H1 (cell line): ENCODE data around the gene LRRC32. TPM values are rescaled to one million over a fixed set of nuclear protein-coding genes. Genes with fewer than 3 reads are reported as not detected.

ENCODE experiments used
- CTCF ChIA-PET: fragments of 300-600 bp; sonication (Branson Sonifier 250); formaldehyde crosslinking; loops from one replicate; lab custom pipeline; 2021; ENCODE audit not compliant: partially characterized antibody; lab: Charles Lee
- POLR2A ChIA-PET: fragments of 300-600 bp; sonication (Branson Sonifier 250); formaldehyde crosslinking; loops from one replicate; lab custom pipeline; 2021; ENCODE audit warnings: inconsistent platforms; ENCODE audit not compliant: partially characterized antibody; lab: Charles Lee
- DNase-seq, 2 experiments: peaks; one replicate each; pipeline versions ENCODE4 v3.0.0 to v3.0.0-alpha.2; 2010 to 2022; ENCODE audit warnings: low spot score in 2 of 2, low read depth in 1 of 2, mixed read lengths in 1 of 2
- FAIRE-seq: peaks from 2 replicates; lab custom pipeline; 2011; peaks lifted over from hg19 to GRCh38; lab: Jason Lieb, UNC
- H2AFZ ChIP-seq: 2 replicates; pipeline ENCODE4 v1.8.1; 2012; ENCODE audit warnings: low read length, inconsistent platforms
- H2AK5ac ChIP-seq: 2 replicates; pipeline ENCODE4 v1.6.1; 2013; ENCODE audit warnings: low read depth, low read length
- H2BK120ac ChIP-seq: replicated peaks from 2 replicates; pipeline ENCODE3; 2013; ENCODE audit warnings: low read depth, low read length, inconsistent platforms
- H2BK12ac ChIP-seq: 2 replicates; pipeline ENCODE4 v1.6.1; 2013; ENCODE audit warnings: low read depth, low read length
- H2BK15ac ChIP-seq: 2 replicates; pipeline ENCODE4 v1.6.1; 2013; ENCODE audit warnings: low read length
- H2BK20ac ChIP-seq: 2 replicates; pipeline ENCODE4 v1.6.1; 2013; ENCODE audit warnings: low read length
- H2BK5ac ChIP-seq: 2 replicates; pipeline ENCODE4 v1.6.1; 2013; ENCODE audit warnings: low read depth, low read length
- H3K14ac ChIP-seq: 2 replicates; pipeline ENCODE4 v1.6.1; 2013; ENCODE audit warnings: inconsistent platforms; ENCODE audit not compliant: insufficient read length
- H3K18ac ChIP-seq: 2 replicates; pipeline ENCODE4 v1.6.1; 2013; ENCODE audit warnings: low read length; ENCODE audit errors: extremely low read depth
- H3K23ac ChIP-seq: 2 replicates; pipeline ENCODE4 v1.6.1; 2013; ENCODE audit warnings: inconsistent platforms; ENCODE audit not compliant: insufficient read length
- H3K23me2 ChIP-seq: 2 replicates; pipeline ENCODE4 v1.6.1; 2013; ENCODE audit warnings: low read depth, low read length
- H3K27ac ChIP-seq: 2 replicates; pipeline ENCODE4 v1.6.1; 2011; ENCODE audit warnings: low read depth, low read length, inconsistent platforms
- H3K27me3 ChIP-seq, 4 experiments: replicated peaks in 1 of 4; 1 replicate in 1 of 4; 2 replicates in 3 of 4; pipeline versions ENCODE4 v1.6.1 to v1.8.1; 2011 to 2013; ENCODE audit warnings: low read length in 3 of 4, mild to moderate bottlenecking in 3 of 4, inconsistent platforms in 2 of 4, mixed read lengths in 2 of 4, moderate library complexity in 1 of 4; ENCODE audit not compliant: control insufficient read depth in 3 of 4, insufficient read depth in 3 of 4; ENCODE audit errors: extremely low read depth in 1 of 4
- H3K36me3 ChIP-seq, 4 experiments: 2 replicates each; pipeline versions ENCODE4 v1.6.1 to v1.8.1; 2011 to 2013; ENCODE audit warnings: mild to moderate bottlenecking in 4 of 4, low read length in 3 of 4, moderate library complexity in 2 of 4, control low read depth in 1 of 4, inconsistent platforms in 1 of 4; ENCODE audit not compliant: insufficient read depth in 4 of 4, control insufficient read depth in 2 of 4
- H3K4ac ChIP-seq: replicated peaks from 2 replicates; pipeline ENCODE3; 2013; ENCODE audit warnings: low read length, low read depth, mixed read lengths, inconsistent platforms; ENCODE audit not compliant: insufficient read length
- H3K4me1 ChIP-seq, 4 experiments: replicated peaks in 1 of 4; 1 replicate in 1 of 4; 2 replicates in 3 of 4; pipeline versions ENCODE4 v1.6.1 to v1.8.1; 2011 to 2013; ENCODE audit warnings: low read length in 3 of 4, inconsistent platforms in 2 of 4, mixed read lengths in 1 of 4; ENCODE audit not compliant: insufficient read depth in 4 of 4, control insufficient read depth in 3 of 4
- H3K4me2 ChIP-seq, 2 experiments: 2 replicates each; pipeline versions ENCODE4 v1.6.1 to v1.8.1; 2011 to 2013; ENCODE audit warnings: low read depth in 2 of 2, low read length in 2 of 2, control low read depth in 1 of 2, inconsistent platforms in 1 of 2, mild to moderate bottlenecking in 1 of 2; ENCODE audit not compliant: insufficient read depth in 1 of 2
- H3K4me3 ChIP-seq, 4 experiments: fragments of 200-600, 300-600 bp in 1 of 4; sonication (generic), shearing (Covaris generic), sonication (Bioruptor Twin) in 1 of 4; 2 replicates each; pipeline versions ENCODE4 v1.5.1 to v1.8.1; 2011 to 2016; ENCODE audit warnings: low read length in 4 of 4, low read depth in 3 of 4, control low read depth in 2 of 4, inconsistent platforms in 2 of 4, mild to moderate bottlenecking in 2 of 4, mixed read lengths in 1 of 4, moderate library complexity in 1 of 4; ENCODE audit not compliant: insufficient read depth in 2 of 4; ENCODE audit errors: extremely low read depth in 1 of 4
- H3K56ac ChIP-seq: replicated peaks from 2 replicates; pipeline ENCODE3; 2013; ENCODE audit warnings: low read depth, mild to moderate bottlenecking, mixed read lengths, low read length, inconsistent platforms; ENCODE audit not compliant: insufficient read length
- H3K79me1 ChIP-seq: 2 replicates; pipeline ENCODE4 v1.6.1; 2013; ENCODE audit warnings: low read depth, low read length, control low read depth
- H3K79me2 ChIP-seq, 2 experiments: 2 replicates each; pipeline versions ENCODE4 v1.6.1 to v1.8.1; 2012 to 2013; ENCODE audit warnings: low read length in 2 of 2, mild to moderate bottlenecking in 2 of 2, inconsistent platforms in 1 of 2; ENCODE audit not compliant: insufficient read depth in 2 of 2, control insufficient read depth in 1 of 2
- H3K9ac ChIP-seq, 4 experiments: replicated peaks in 1 of 4; 1 replicate in 1 of 4; 2 replicates in 3 of 4; pipeline versions ENCODE4 v1.6.1 to v1.8.1; 2011 to 2013; ENCODE audit warnings: low read depth in 3 of 4, low read length in 3 of 4, control low read depth in 2 of 4, mild to moderate bottlenecking in 2 of 4, moderate library complexity in 2 of 4, inconsistent platforms in 1 of 4; ENCODE audit errors: extremely low read depth in 1 of 4
- H3K9me3 ChIP-seq, 2 experiments: 2 replicates each; pipeline versions ENCODE4 v1.6.1 to v1.8.1; 2012 to 2013; ENCODE audit warnings: mild to moderate bottlenecking in 2 of 2, moderate library complexity in 2 of 2, control low read depth in 1 of 2, inconsistent platforms in 1 of 2, low read depth in 1 of 2, low read length in 1 of 2, mixed read lengths in 1 of 2; ENCODE audit not compliant: insufficient read depth in 2 of 2
- H4K20me1 ChIP-seq, 2 experiments: replicated peaks in 1 of 2; 2 replicates each; pipeline versions ENCODE3 to v1.8.1; 2011 to 2013; ENCODE audit warnings: inconsistent platforms in 2 of 2, low read length in 2 of 2, mild to moderate bottlenecking in 1 of 2; ENCODE audit not compliant: insufficient read depth in 2 of 2, control insufficient read depth in 1 of 2
- H4K5ac ChIP-seq: 2 replicates; pipeline ENCODE4 v1.6.1; 2013; ENCODE audit warnings: low read length, low read depth, mixed read lengths, inconsistent platforms; ENCODE audit not compliant: insufficient read length
- H4K8ac ChIP-seq: 2 replicates; pipeline ENCODE4 v1.8.0; 2013; ENCODE audit warnings: mild to moderate bottlenecking, moderate library complexity, low read length, inconsistent platforms; ENCODE audit not compliant: insufficient read depth; ENCODE audit errors: extremely low read depth
- H4K91ac ChIP-seq: replicated peaks from 2 replicates; pipeline ENCODE3; 2013; ENCODE audit warnings: low read length, mixed read lengths, inconsistent platforms; ENCODE audit not compliant: insufficient read length
- BCL11A ChIP-seq, 2 experiments: IDR thresholded peaks; one replicate each; pipeline ENCODE4 v1.6.1; 2011; ENCODE audit warnings: low read depth in 2 of 2, low read length in 2 of 2, mild to moderate bottlenecking in 2 of 2
- CBX8 ChIP-seq: fragments of 300-800, 300-1000 bp; sonication (generic); IDR thresholded peaks from 2 replicates; pipeline ENCODE4 v1.7.1; 2016; ENCODE audit warnings: low read depth, low read length, borderline replicate concordance
- E2F6 ChIP-seq: IDR thresholded peaks from 2 replicates; pipeline ENCODE4 v1.6.1; 2012; ENCODE audit warnings: inconsistent platforms
- FOSL1 ChIP-seq: IDR thresholded peaks from 2 replicates; pipeline ENCODE4 v1.6.1; 2011; ENCODE audit warnings: mild to moderate bottlenecking, low read depth, low read length, moderate library complexity; ENCODE audit not compliant: insufficient read depth
- KDM4A ChIP-seq: IDR thresholded peaks from one replicate; pipeline ENCODE4 v1.7.1; 2012; ENCODE audit warnings: low read depth, mild to moderate bottlenecking, moderate library complexity, low read length, inconsistent platforms; ENCODE audit not compliant: severe bottlenecking
- MAX ChIP-seq: IDR thresholded peaks from 2 replicates; pipeline ENCODE4 v1.6.1; 2012; ENCODE audit warnings: inconsistent platforms
- RFX5 ChIP-seq: IDR thresholded peaks from 2 replicates; pipeline ENCODE4 v1.6.1; 2011; ENCODE audit warnings: low read depth, low read length, improper control_type of control experiment, borderline replicate concordance
- SAP30 ChIP-seq: fragments of 300-600 bp; sonication (generic); IDR thresholded peaks from 2 replicates; pipeline ENCODE4 v1.7.1; 2012; ENCODE audit warnings: low read length, moderate library complexity, mild to moderate bottlenecking, inconsistent platforms; ENCODE audit not compliant: insufficient read depth, insufficient replicate concordance
- SIN3A ChIP-seq, 2 experiments: IDR thresholded peaks in 1 of 2; conservative IDR thresholded peaks in 1 of 2; 2 replicates each; pipeline ENCODE4 v1.6.1; 2011 to 2012; ENCODE audit warnings: low read length in 2 of 2, improper control_type of control experiment in 1 of 2, low read depth in 1 of 2, mild to moderate bottlenecking in 1 of 2
- SP2 ChIP-seq: IDR thresholded peaks from 2 replicates; pipeline ENCODE4 v1.6.1; 2012; ENCODE audit warnings: mild to moderate bottlenecking, low read length, inconsistent platforms
- SP4 ChIP-seq: IDR thresholded peaks from 2 replicates; pipeline ENCODE4 v1.6.1; 2012; ENCODE audit warnings: low read length, inconsistent platforms
- TAF7 ChIP-seq: optimal IDR thresholded peaks from 2 replicates; pipeline ENCODE3; 2011; ENCODE audit warnings: low read depth, mild to moderate bottlenecking, inconsistent platforms, low read length, moderate library complexity, borderline replicate concordance
- WGBS, 2 experiments: shearing (Covaris generic) in 1 of 2; methylation state at CpG; one replicate each; pipeline versions ENCODE4 v1.1.6 to v1.1.7; 2013 to 2015; ENCODE audit warnings: low lambda C conversion rate in 2 of 2, mixed read lengths in 2 of 2, inconsistent platforms in 1 of 2, low coverage in 1 of 2, missing lambda C conversion rate in 1 of 2; ENCODE audit not compliant: insufficient replicate concordance in 2 of 2, insufficient coverage in 1 of 2, insufficient read length in 1 of 2; ENCODE audit errors: extremely low coverage in 1 of 2, missing lambda C conversion rate in 1 of 2; 5-methylcytosine and 5-hydroxymethylcytosine counted together
- polyA plus RNA-seq, 7 experiments: library from polyadenylated mRNA; depleted of rRNA in 3 of 7; stranded (reverse) in 5 of 7; unstranded in 2 of 7; fragments of >200 nt in 5 of 7; fragments of 200-250 nt in 2 of 7; gene quantifications; 1 replicate in 5 of 7; 2 replicates in 1 of 7; 4 replicates in 1 of 7; pipeline versions ENCODE4 v1.2.1 to v1.2.3, GENCODE V29; 2011 to 2013; ENCODE audit warnings: missing spikeins in 2 of 7, mixed read lengths in 2 of 7
- total RNA-seq: library from RNA; stranded (reverse); fragmentation: NEBNext Ultra II Directional; extraction: Animal tissue kit (Norgen Biotek cat#: 25700); gene quantifications from 2 replicates; pipeline ENCODE4 v1.2.1, GENCODE V29; 2021

LRRC32 gene
- total and polyA plus RNA-seq, 2 of the 8 experiments (the other 6 are each of a cell fraction or from before 2014, with no cell fraction given), result 0.99 to 1.9 TPM

DNA sequence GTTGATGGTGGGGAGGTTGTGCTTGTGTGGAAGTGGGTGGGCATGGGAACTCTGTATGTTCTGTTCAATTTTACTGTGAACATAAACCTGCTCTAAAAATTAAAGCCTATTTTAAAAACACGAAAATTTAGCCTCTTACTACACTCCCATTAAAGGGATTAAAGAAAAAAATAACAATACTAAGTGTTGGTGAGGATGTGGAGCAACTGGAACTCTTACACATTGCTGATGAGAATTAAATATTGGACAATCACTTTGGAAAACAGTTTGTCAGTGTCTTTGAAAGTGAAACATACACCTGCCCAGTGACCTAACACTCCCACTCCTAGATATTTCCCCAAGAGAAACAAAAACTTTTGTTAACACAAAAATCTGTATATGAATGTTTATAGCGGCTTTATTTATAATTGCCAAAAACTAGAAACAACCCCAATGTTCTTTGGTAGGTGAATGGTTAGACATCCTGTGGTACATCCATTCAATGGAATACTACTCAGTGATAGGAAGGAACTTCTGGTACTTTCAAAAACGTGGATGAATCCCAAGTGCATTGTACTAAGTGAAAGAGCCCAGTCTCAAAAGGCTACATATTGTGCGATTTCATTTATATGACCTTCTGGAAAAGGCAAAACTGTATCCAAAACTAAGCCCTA is 23.5 kb downstream of the LRRC32 start:
- Histone ChIP-seq H3K79me2 (no peaks in the 10 kb centered on the region), H2BK12ac (no peak overlapping the region), H3K23ac (no peak overlapping the region), H3K9me3 (peaks cover 5 to 16% of the 10 kb centered on the region in 2 experiments; a peak in 3 of 4 replicates), H3K36me3 (no peaks in the 10 kb centered on the region), H3K56ac (no peak overlapping the region), H4K20me1 (no peaks in the 10 kb centered on the region), H3K27me3 (no peaks in the 10 kb centered on the region), H3K18ac (no peak overlapping the region), H2AK5ac (no peak overlapping the region), H3K4me2 (no peak overlapping the region), H2BK15ac (no peak overlapping the region), H3K4me3 (no peak overlapping the region), H4K5ac (no peak overlapping the region), H3K4me1 (no peaks in the 10 kb centered on the region), H3K9ac (no peak overlapping the region), H2BK20ac (no peak overlapping the region), H2BK5ac (no peak overlapping the region), H3K27ac (no peak overlapping the region), H4K91ac (no peak overlapping the region), H3K14ac (no peak overlapping the region), H2AFZ (no peak overlapping the region), H4K8ac (no peak overlapping the region), H3K79me1 (no peaks in the 10 kb centered on the region), H3K23me2 (no peaks in the 10 kb centered on the region), H3K4ac (no peak overlapping the region), H2BK120ac (no peak overlapping the region)
- DNase-seq (no peak), FAIRE-seq (no peak)
- ChIA-PET POLR2A (no interaction called here), CTCF (no interaction called here)
- WGBS, 2 experiments, result 83% methylated on average over 4 of the region's 4 CpGs; no CpG with 5 or more reads in 1 of the 2 experiments
- no peak for TF ChIP-seq SP2
- TF ChIP-seq SAP30, result no peak
- no peak for TF ChIP-seq MAX
- no peak for TF ChIP-seq FOSL1
- TF ChIP-seq CBX8, result no peak
- TF ChIP-seq RFX5, result no peak
- no peak for TF ChIP-seq E2F6
- no peak for TF ChIP-seq SIN3A (conservative IDR thresholded peaks at IDR 0.05 in 1 of 2, IDR thresholded peaks at IDR 0.05 in 1 of 2; ENCODE audit: low read depth in 1 of 2, low read length in 2 of 2)
- no peak for TF ChIP-seq BCL11A (IDR thresholded peaks at IDR 0.05; ENCODE audit: low read depth in 2 of 2, low read length in 2 of 2)
- no peak for TF ChIP-seq TAF7
- no peak for TF ChIP-seq SP4
- TF ChIP-seq KDM4A, result no peak
